ENCODE results near the gene DDI2.
"Not testable (repeated sequence)": the region's sequence is repeated elsewhere in the genome, so short reads cannot be mapped to it uniquely, and the experiment has no call there.

Gene DDI2

GRCh38 chr1:15617173-15618076 lies at the start of gene DDI2:
DDI2 (plus strand) TSS chr1:15617458; CDS start chr1:15617671, 213 bp downstream.
- peak; percentile 78 for DNase-seq (ENCODE audit: low read depth)

- DNase-seq (ENCODE audit: low read depth), result no peak
Measured at GRCh38 chr1:15568387-15569073, 48.7 kb upstream of the DDI2 start.

- DNase-seq (ENCODE audit: low read depth), result no peak
Measured at GRCh38 chr1:15570861-15571260, 46.4 kb upstream of the DDI2 start.

- no peak for DNase-seq (ENCODE audit: low read depth)
Measured at GRCh38 chr1:15571266-15571665, 46.0 kb upstream of the DDI2 start.

GRCh38 chr1:15573477-15573876 lies 43.8 kb upstream of the DDI2 start:
- no peak for DNase-seq (ENCODE audit: low read depth)

GRCh38 chr1:15574741-15575140 lies 42.5 kb upstream of the DDI2 start:
- DNase-seq (ENCODE audit: low read depth), result no peak

GRCh38 chr1:15575549-15576150 lies 41.6 kb upstream of the DDI2 start:
- DNase-seq (ENCODE audit: low read depth), result no peak

GRCh38 chr1:15577691-15578090 lies 39.6 kb upstream of the DDI2 start:
- DNase-seq (ENCODE audit: low read depth), result no peak

GRCh38 chr1:15578921-15579682 lies 38.2 kb upstream of the DDI2 start:
- no peak for DNase-seq (ENCODE audit: low read depth)

GRCh38 chr1:15579683-15580047 lies 37.6 kb upstream of the DDI2 start:
- DNase-seq (ENCODE audit: low read depth), result no peak

- DNase-seq (ENCODE audit: low read depth), result no peak
Measured at GRCh38 chr1:15583016-15583706, 34.1 kb upstream of the DDI2 start.

- DNase-seq (ENCODE audit: low read depth), result peak; percentile 21
Measured at GRCh38 chr1:15584489-15585363, 32.5 kb upstream of the DDI2 start, which contains the start of gene AGMAT. AGMAT (minus strand) TSS chr1:15585051; CDS start chr1:15584967, 84 bp downstream.

GRCh38 chr1:15592285-15592684 lies 25.0 kb upstream of the DDI2 start:
- no peak for DNase-seq (ENCODE audit: low read depth)

- DNase-seq (ENCODE audit: low read depth), result no peak
Measured at GRCh38 chr1:15595809-15596617, 21.2 kb upstream of the DDI2 start.

GRCh38 chr1:15598436-15598835 lies 18.8 kb upstream of the DDI2 start:
- DNase-seq (ENCODE audit: low read depth), result no peak

GRCh38 chr1:15603050-15603965 lies 13.9 kb upstream of the DDI2 start:
- peak; percentile 84 for DNase-seq (ENCODE audit: low read depth)

- DNase-seq (ENCODE audit: low read depth), result not testable (repeated sequence)
Measured at GRCh38 chr1:15603966-15604282, 13.3 kb upstream of the DDI2 start.

GRCh38 chr1:15604400-15604799 lies 12.9 kb upstream of the DDI2 start:
- DNase-seq (ENCODE audit: low read depth), result not testable (repeated sequence)
